ENCODE results near the gene CXCL17.
A peak's percentile ranks its signal among the peaks of the same experiment; 100 is the strongest.
"Not testable (repeated sequence)": the region's sequence is repeated elsewhere in the genome, so short reads cannot be mapped to it uniquely, and the experiment has no call there.

Gene CXCL17

GRCh38 chr19:42465827-42466280 is 23.1 kb upstream of the CXCL17 start:
- DNase-seq: no peak

- no peak for DNase-seq
Measured at GRCh38 chr19:42461700-42462324, 19.1 kb upstream of the CXCL17 start.

- DNase-seq: not testable (repeated sequence)
Measured at GRCh38 chr19:42461231-42461630, 18.5 kb upstream of the CXCL17 start.

DNA sequence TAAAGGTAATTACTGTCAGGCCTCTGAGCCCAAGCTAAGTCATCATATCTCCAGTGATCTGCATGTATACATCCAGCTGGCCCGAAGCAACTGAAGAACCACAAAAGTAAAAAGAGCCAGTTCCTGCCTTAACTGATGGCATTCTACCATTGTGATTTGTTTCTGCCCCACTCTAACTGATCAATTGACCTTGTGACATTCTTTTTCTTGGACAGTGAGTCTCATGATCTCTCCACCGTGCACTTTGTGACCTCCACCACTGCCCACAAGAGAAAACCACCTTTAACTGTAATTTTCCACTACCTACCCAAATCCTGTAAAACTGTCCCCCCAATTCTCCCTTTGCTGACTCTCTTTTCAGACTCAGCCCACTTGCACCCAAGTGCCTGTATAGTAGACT is 17.2 kb upstream of the CXCL17 start:
- DNase-seq: no peak

- no peak for DNase-seq
Measured at GRCh38 chr19:42455621-42456081, 12.9 kb upstream of the CXCL17 start.

DNA sequence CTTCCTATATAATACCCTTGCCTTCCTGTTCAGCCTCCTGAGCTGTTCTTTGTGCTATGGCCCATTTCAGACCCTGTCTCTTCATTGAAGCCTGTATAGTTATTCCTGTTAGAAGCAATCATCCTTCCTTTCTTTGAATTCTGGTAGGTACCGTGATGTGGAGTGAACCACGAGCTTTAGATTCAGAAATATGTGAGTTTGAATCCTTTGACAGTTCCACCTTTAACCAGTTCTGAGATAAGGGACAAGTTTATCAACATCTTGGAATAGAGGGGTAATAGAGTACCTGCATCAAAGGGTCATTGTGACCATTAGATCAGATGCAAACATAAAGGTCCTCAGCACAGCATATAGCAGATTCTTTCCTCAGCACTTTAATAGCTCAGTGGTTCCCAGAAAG is 12.3 kb upstream of the CXCL17 start:
- DNase-seq: no peak

DNA sequence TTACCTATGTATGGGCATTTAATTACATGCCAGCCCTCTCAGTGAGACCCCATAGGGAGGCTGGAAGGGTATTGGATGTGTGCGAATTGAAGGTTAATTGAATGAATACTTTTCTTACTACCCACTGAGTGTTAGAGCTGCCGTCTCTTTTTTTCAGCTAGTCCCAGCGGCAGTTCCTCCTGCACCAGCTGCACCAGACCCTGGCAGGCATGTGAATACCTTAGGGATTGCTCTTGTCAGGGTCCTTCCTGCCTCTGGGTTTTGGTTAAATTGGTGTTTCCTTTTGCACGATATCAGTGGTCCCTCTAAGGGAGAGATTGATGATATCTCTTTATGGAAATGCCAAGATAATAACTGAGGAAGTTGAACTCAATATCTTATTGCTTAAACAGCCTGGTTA is 9.8 kb upstream of the CXCL17 start:
- DNase-seq: no peak

GRCh38 chr19:42450314-42450934 is 7.7 kb upstream of the CXCL17 start:
- DNase-seq: peak; percentile 40 to 96 (median 69)

DNA sequence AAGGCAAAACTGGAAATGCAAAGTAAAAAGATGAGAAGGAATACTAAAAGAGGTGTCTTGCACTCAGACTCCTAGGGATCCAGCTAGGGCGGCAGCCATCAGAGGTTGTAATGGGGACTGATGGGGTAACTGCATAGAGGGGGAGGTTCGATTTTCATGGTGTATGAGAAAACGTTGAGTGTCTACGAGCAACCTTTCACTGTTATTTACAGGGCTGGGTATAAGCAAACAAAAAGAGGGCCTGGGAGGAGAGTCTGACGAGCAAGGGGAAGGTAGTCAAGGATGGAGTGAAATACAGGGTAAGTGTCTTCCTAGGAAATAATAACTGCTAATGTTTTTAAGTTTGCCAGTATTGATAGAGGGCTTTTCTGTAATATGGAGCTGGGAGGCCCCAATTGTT is 5.6 kb upstream of the CXCL17 start:
- not testable (repeated sequence) for DNase-seq

DNA sequence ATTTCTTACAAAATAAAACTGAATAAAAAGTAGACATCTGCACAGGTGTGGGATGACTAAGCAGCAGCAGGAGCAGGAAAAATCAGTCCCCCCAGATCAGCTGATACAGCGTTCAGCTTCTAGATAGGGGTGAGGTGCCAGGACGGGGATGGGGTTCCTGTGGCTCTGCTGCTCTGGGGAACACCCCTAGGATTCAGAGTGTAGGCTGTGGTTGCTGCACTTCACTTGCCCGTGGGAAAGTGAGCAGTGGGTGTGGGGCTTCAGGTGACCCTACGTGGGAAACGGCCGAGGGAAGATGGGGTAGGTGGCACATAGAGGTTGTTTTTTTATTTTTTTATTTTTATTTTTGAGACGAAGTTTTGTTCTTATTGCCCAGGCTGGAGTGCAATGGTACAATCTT is 3.2 kb upstream of the CXCL17 start:
- DNase-seq: no peak

- no peak for DNase-seq
Measured at GRCh38 chr19:42443944-42444398, 1.2 kb upstream of the CXCL17 start.

GRCh38 chr19:42441049-42441445 is 1.7 kb downstream of the CXCL17 start:
- DNase-seq: peak in 1 of 5 experiments; percentile 32

GRCh38 chr19:42440357-42441048 is 2.2 kb downstream of the CXCL17 start:
- peak; percentile 53 to 76 (median 71) for DNase-seq

GRCh38 chr19:42436006-42436405 is 6.7 kb downstream of the CXCL17 start:
- no peak for DNase-seq

GRCh38 chr19:42435316-42435715 is 7.4 kb downstream of the CXCL17 start:
- no peak for DNase-seq

GRCh38 chr19:42433503-42434260 is 9.1 kb downstream of the CXCL17 start:
- DNase-seq: peak; percentile 27 to 65 (median 51)

GRCh38 chr19:42431486-42431885 is 11.3 kb downstream of the CXCL17 start:
- DNase-seq: no peak

GRCh38 chr19:42428676-42429075 is 14.1 kb downstream of the CXCL17 start:
- no peak for DNase-seq

GRCh38 chr19:42427313-42427712 is 15.4 kb downstream of the CXCL17 start, which contains the start of gene LIPE:
LIPE (minus strand) TSS chr19:42427388; CDS start chr19:42427149, 239 bp downstream.
- DNase-seq: no peak

GRCh38 chr19:42426643-42427042 is 16.1 kb downstream of the CXCL17 start:
- no peak for DNase-seq

GRCh38 chr19:42424712-42425131 is 18.0 kb downstream of the CXCL17 start:
- no peak for DNase-seq

DNA sequence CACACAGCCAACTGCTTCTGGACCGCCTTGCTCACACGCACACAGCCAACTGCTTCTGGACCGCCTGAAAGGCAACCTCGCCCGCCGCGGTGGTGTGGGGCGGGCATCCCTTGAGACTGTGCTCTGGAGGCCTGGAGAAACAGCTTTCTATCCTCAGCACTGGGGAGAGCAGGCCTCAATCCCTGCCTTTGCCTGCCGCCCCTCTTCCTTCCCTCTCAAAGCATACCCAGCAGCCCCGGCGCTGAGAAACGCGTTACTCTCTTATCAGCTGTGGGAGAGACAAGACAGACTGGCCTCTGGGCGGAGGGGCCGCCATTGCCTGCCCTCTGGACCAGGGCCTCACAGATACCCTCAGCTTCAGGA is 18.4 kb downstream of the CXCL17 start:
- DNase-seq: no peak

Data from T-helper 2 cell (primary cell).